DND-41 (cell line): ENCODE measurements around the gene NPVF.

Experiments used
- ATAC-seq: fragments of 200-7000 bp; cut with Tn5 transposase; 3 replicates; pipeline ENCODE4 v1.9.1; 2021; ENCODE audit warnings: low read depth; ENCODE audit not compliant: insufficient read depth
- DNase-seq: peaks from one replicate; pipeline ENCODE4 v3.0.0-alpha.2; 2020
- H2AFZ ChIP-seq: 2 replicates; pipeline ENCODE4 v1.6.0; 2012; ENCODE audit warnings: low read depth, low read length
- H3K27ac ChIP-seq: 2 replicates; pipeline ENCODE4 v1.5.1; 2012; ENCODE audit warnings: low read length, inconsistent platforms
- H3K27me3 ChIP-seq: fragments of 200-600 bp; sonication (generic); 2 replicates; pipeline ENCODE4 v1.6.0; 2012; ENCODE audit warnings: low read length, mild to moderate bottlenecking, inconsistent platforms; ENCODE audit not compliant: insufficient read depth, poor library complexity
- H3K36me3 ChIP-seq: 2 replicates; pipeline ENCODE4 v1.5.1; 2012; ENCODE audit warnings: low read length, inconsistent platforms; ENCODE audit not compliant: insufficient read depth
- H3K4me1 ChIP-seq: 2 replicates; pipeline ENCODE4 v1.5.1; 2012; ENCODE audit warnings: mild to moderate bottlenecking, low read length; ENCODE audit not compliant: insufficient read depth
- H3K4me2 ChIP-seq: 2 replicates; pipeline ENCODE4 v1.6.0; 2012; ENCODE audit warnings: mild to moderate bottlenecking, moderate library complexity, low read length, inconsistent platforms; ENCODE audit not compliant: insufficient read depth
- H3K4me3 ChIP-seq, 2 experiments: fragments of 200-600 bp in 1 of 2; shearing (Covaris generic) in 1 of 2; 2 replicates each; pipeline ENCODE4 v1.5.1; 2012 to 2016; ENCODE audit warnings: inconsistent platforms in 2 of 2, low read length in 2 of 2, mild to moderate bottlenecking in 2 of 2, low read depth in 1 of 2, moderate library complexity in 1 of 2
- H3K79me2 ChIP-seq: 2 replicates; pipeline ENCODE4 v1.6.0; 2012; ENCODE audit warnings: low read length, inconsistent platforms; ENCODE audit not compliant: insufficient read depth
- H3K9ac ChIP-seq: 2 replicates; pipeline ENCODE4 v1.6.0; 2012; ENCODE audit warnings: low read depth, mild to moderate bottlenecking, inconsistent platforms, low read length, moderate library complexity
- H3K9me3 ChIP-seq: 2 replicates; pipeline ENCODE4 v1.5.1; 2012; ENCODE audit warnings: low read length, moderate library complexity, mild to moderate bottlenecking, inconsistent platforms; ENCODE audit not compliant: insufficient read depth, severe bottlenecking
- H4K20me1 ChIP-seq: 2 replicates; pipeline ENCODE4 v1.6.0; 2012; ENCODE audit warnings: low read length; ENCODE audit not compliant: insufficient read depth
- CTCF ChIP-seq: IDR thresholded peaks from 2 replicates; pipeline ENCODE4 v1.5.1; 2012; ENCODE audit warnings: borderline replicate concordance, low read length, moderate library complexity, mild to moderate bottlenecking; ENCODE audit not compliant: poor library complexity, severe bottlenecking; ENCODE audit errors: extremely low read depth
- EZH2 ChIP-seq: IDR thresholded peaks from 3 replicates; pipeline ENCODE4 v1.6.1; 2012; ENCODE audit warnings: borderline replicate concordance, low read depth, mild to moderate bottlenecking, moderate library complexity, low read length, inconsistent platforms; ENCODE audit not compliant: severe bottlenecking

NPVF gene

GRCh38 chr7:25253714-25254113 is 25.4 kb upstream of the NPVF start:
- Histone ChIP-seq H2AFZ (no peak overlapping the region), H3K27ac (no peak overlapping the region), H3K4me3 (no peak overlapping the region), H3K4me1 (no peaks in the 10 kb centered on the region), H3K9me3 (no peaks in the 10 kb centered on the region), H3K36me3 (no peaks in the 10 kb centered on the region), H3K79me2 (no peaks in the 10 kb centered on the region), H3K4me2 (no peak overlapping the region), H3K9ac (no peak overlapping the region), H4K20me1 (no peaks in the 10 kb centered on the region), H3K27me3 (peaks cover 7% of the 10 kb centered on the region)
- ATAC-seq (no peak), DNase-seq (no peak)
- TF ChIP-seq EZH2 = no peak
- no peak for TF ChIP-seq CTCF

GRCh38 chr7:25250386-25250785 is 22.1 kb upstream of the NPVF start:
- Histone ChIP-seq H3K27me3 (peaks cover 4% of the 10 kb centered on the region), H3K9me3 (no peaks in the 10 kb centered on the region), H2AFZ (no peak overlapping the region), H3K4me2 (no peak overlapping the region), H3K27ac (no peak overlapping the region), H3K9ac (no peak overlapping the region), H4K20me1 (no peaks in the 10 kb centered on the region), H3K79me2 (no peaks in the 10 kb centered on the region), H3K36me3 (no peaks in the 10 kb centered on the region), H3K4me3 (no peak overlapping the region), H3K4me1 (no peaks in the 10 kb centered on the region)
- no peak for TF ChIP-seq EZH2
- DNase-seq = no peak
- ATAC-seq = no peak

GRCh38 chr7:25249772-25250171 is 21.5 kb upstream of the NPVF start:
- Histone ChIP-seq H3K79me2 (no peaks in the 10 kb centered on the region), H3K4me2 (no peak overlapping the region), H3K9me3 (no peaks in the 10 kb centered on the region), H4K20me1 (no peaks in the 10 kb centered on the region), H3K27ac (no peak overlapping the region), H3K27me3 (peaks cover 4% of the 10 kb centered on the region), H3K4me3 (no peak overlapping the region), H3K36me3 (no peaks in the 10 kb centered on the region), H3K4me1 (no peaks in the 10 kb centered on the region), H2AFZ (no peak overlapping the region), H3K9ac (no peak overlapping the region)
- TF ChIP-seq EZH2 = no peak
- TF ChIP-seq CTCF = no peak
- ATAC-seq (no peak), DNase-seq (no peak)

- Histone ChIP-seq H3K4me3 (no peak overlapping the region), H4K20me1 (no peaks in the 10 kb centered on the region), H3K9me3 (no peaks in the 10 kb centered on the region), H3K36me3 (no peaks in the 10 kb centered on the region), H3K27ac (no peak overlapping the region), H3K27me3 (peaks cover 5% of the 10 kb centered on the region), H3K9ac (no peak overlapping the region), H3K4me1 (no peaks in the 10 kb centered on the region), H3K4me2 (no peak overlapping the region), H2AFZ (no peak overlapping the region), H3K79me2 (no peaks in the 10 kb centered on the region)
- ATAC-seq = no peak
- TF ChIP-seq CTCF (no peak), EZH2 (no peak)
- DNase-seq = no peak
These were observed 18.0 kb upstream of the NPVF start for GRCh38 chr7:25246306-25246705.
